HG03439 (cell line): ENCODE data around the gene THRB.

Source experiments
- ATAC-seq: cut with Tn5 transposase; IDR thresholded peaks from one replicate; pipeline ENCODE4 v1.9.1; 2021; ENCODE audit warnings: mild to moderate bottlenecking, moderate library complexity; ENCODE audit not compliant: unreplicated experiment

The THRB gene

GRCh38 chr3:24315971-24316370 is 178.7 kb downstream of the THRB start:
- no peak for ATAC-seq

GRCh38 chr3:24315356-24315755 is 179.3 kb downstream of the THRB start:
- no peak for ATAC-seq

- no peak for ATAC-seq
Measured at GRCh38 chr3:24311881-24312280, 182.8 kb downstream of the THRB start.

- ATAC-seq, result no peak
Measured at GRCh38 chr3:24310887-24311286, 183.8 kb downstream of the THRB start.

- no peak for ATAC-seq
Measured at GRCh38 chr3:24306518-24306917, 188.1 kb downstream of the THRB start.

- ATAC-seq, result no peak
Measured at GRCh38 chr3:24305795-24306467, 188.7 kb downstream of the THRB start.

- ATAC-seq, result no peak
Measured at GRCh38 chr3:24303057-24303754, 191.4 kb downstream of the THRB start.

GRCh38 chr3:24302396-24302795 is 192.3 kb downstream of the THRB start:
- no peak for ATAC-seq

- ATAC-seq, result no peak
Measured at GRCh38 chr3:24300949-24301348, 193.7 kb downstream of the THRB start.

- ATAC-seq, result no peak
Measured at GRCh38 chr3:24299806-24300626, 194.6 kb downstream of the THRB start.

GRCh38 chr3:24299246-24299805 is 195.3 kb downstream of the THRB start:
- ATAC-seq, result no peak

- no peak for ATAC-seq
Measured at GRCh38 chr3:24296441-24297205, 198.0 kb downstream of the THRB start.

- ATAC-seq, result no peak
Measured at GRCh38 chr3:24294150-24294549, 200.5 kb downstream of the THRB start.

GRCh38 chr3:24291646-24292045 is 203.0 kb downstream of the THRB start:
- ATAC-seq, result no peak

GRCh38 chr3:24290596-24290995 is 204.1 kb downstream of the THRB start:
- ATAC-seq, result no peak

- ATAC-seq, result no peak
Measured at GRCh38 chr3:24288496-24289236, 206.0 kb downstream of the THRB start.

GRCh38 chr3:24287755-24288450 is 206.7 kb downstream of the THRB start:
- no peak for ATAC-seq

- no peak for ATAC-seq
Measured at GRCh38 chr3:24286405-24286804, 208.2 kb downstream of the THRB start.

- ATAC-seq, result no peak
Measured at GRCh38 chr3:24278543-24278942, 216.1 kb downstream of the THRB start.
